Muscle of leg (tissue), 11 donors: ENCODE results near the gene MARCO. TPM values are rescaled to one million over a fixed set of nuclear protein-coding genes. Genes with fewer than 3 reads are reported as not detected.

Source experiments
- DNase-seq: peaks from one replicate; pipeline ENCODE4 v3.0.0; 2013
- H3K27ac ChIP-seq: one replicate; pipeline ENCODE4 v1.5.1; 2013; ENCODE audit warnings: mild to moderate bottlenecking, low read length, control low read depth
- H3K27me3 ChIP-seq: one replicate; pipeline ENCODE4 v1.6.1; 2013; ENCODE audit warnings: low read length; ENCODE audit not compliant: control insufficient read depth, insufficient read depth
- H3K36me3 ChIP-seq: one replicate; pipeline ENCODE4 v1.6.1; 2013; ENCODE audit warnings: low read length; ENCODE audit not compliant: control insufficient read depth, insufficient read depth
- H3K4me1 ChIP-seq: one replicate; pipeline ENCODE4 v1.6.1; 2013; ENCODE audit warnings: low read length; ENCODE audit not compliant: control insufficient read depth, insufficient read depth
- H3K4me3 ChIP-seq: one replicate; pipeline ENCODE4 v1.5.1; 2013; ENCODE audit warnings: low read length, control low read depth
- H3K9me3 ChIP-seq: replicated peaks from 2 replicates; pipeline ENCODE4 v1.6.1; 2013; ENCODE audit warnings: low read depth, low read length; ENCODE audit not compliant: control insufficient read depth
- whole genome bisulfite sequencing: methylation state at CpG from one replicate; pipeline ENCODE4 v1.1.5; 2013; ENCODE audit warnings: missing lambda C conversion rate; ENCODE audit not compliant: insufficient coverage; 5-methylcytosine and 5-hydroxymethylcytosine counted together
- polyA plus RNA-seq, 8 donors: library from polyadenylated mRNA; unstranded; fragments of 120-200 nt; gene quantifications; one replicate each; pipeline versions ENCODE4 v1.2.1 to v1.2.3, GENCODE V29; 2013; ENCODE audit warnings: inconsistent platforms in 1 of 8, low replicate concordance in 1 of 8; ENCODE audit not compliant: insufficient read length in 8 of 8, insufficient read depth in 1 of 8
- total RNA-seq: library from RNA; stranded (reverse); fragments of 120-200 nt; gene quantifications from one replicate; pipeline ENCODE4 v1.2.4, GENCODE V29; 2013

Gene MARCO
- total and polyA plus RNA-seq, 9 donors: 0.98 to 2.0 (median 1.2) TPM

DNA sequence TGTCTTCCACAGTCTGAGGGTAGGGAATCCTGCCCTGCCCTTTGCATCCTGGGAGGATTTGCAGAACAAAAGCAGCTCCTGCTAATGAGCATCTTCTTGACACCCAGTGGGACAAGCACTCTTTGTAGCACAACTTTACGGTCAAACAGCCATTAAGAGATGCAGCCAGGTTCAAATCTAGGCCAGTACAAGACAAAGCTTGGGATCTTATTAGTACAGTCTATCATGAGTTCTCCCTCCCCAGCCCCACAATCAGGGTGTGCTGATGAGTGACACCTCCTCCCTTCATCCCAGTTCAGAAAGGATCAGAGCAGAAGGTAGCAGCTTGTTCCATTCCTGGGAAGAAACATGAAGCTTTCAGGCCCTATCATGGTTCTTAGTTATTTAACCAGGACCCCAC, 41.9 kb downstream of the MARCO start:
- Histone ChIP-seq H3K9me3 (no peaks in the 10 kb centered on the region), H3K27ac (no peak overlapping the region), H3K27me3 (peaks cover 4% of the 10 kb centered on the region), H3K36me3 (no peaks in the 10 kb centered on the region), H3K4me3 (no peak overlapping the region), H3K4me1 (no peaks in the 10 kb centered on the region)
- WGBS: 89% methylated on average over 1 of the region's 1 CpG
- DNase-seq: no peak

DNA sequence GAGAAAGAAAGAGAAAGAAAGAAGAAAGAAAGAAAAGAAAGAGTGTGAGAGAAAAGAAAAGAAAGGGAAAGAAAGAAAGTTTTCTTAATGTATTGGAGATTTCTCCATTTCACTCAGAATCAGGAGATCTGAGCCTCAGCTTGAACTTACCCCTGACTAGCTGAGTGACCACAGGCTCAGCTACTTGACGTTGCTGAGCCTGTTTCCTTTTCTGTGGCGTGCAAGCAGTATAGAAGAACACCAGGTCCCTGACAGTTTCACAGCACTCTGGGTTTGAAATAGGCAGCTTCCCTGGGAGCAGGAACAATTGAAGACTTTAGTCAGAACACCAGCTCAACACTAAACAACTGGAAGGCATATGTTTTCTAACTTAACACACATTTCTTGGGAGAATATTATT, 44.7 kb downstream of the MARCO start:
- Histone ChIP-seq H3K36me3 (no peaks in the 10 kb centered on the region), H3K27me3 (peaks cover 2% of the 10 kb centered on the region), H3K4me3 (no peak overlapping the region), H3K9me3 (no peaks in the 10 kb centered on the region), H3K4me1 (no peaks in the 10 kb centered on the region), H3K27ac (no peak overlapping the region)
- DNase-seq: no peak
- WGBS: no CpG with 5 or more reads among the region's 2 CpGs

DNA sequence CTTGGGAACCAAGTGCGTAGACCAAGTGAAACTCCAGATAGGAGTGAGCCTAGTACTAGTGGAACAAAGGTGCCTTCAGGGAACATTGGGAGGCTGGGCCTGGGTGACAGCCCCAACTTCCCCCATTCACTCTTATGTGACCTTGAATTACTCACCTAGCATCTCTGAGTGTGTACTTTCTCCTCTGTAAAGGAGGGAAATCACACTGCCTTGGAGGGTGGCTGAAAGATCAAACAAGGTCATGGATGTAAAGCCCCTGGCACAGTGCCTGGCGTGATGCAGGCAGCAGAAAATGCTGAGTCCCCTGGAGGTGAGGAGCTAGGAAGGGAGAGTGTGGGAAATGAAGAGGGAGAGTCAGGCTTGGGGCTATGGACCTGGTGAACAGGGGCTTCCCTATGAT, 45.9 kb downstream of the MARCO start:
- peaks cover 2% of the 10 kb centered on the region for H3K27me3 ChIP-seq
- no peak for DNase-seq
- H3K36me3 ChIP-seq: no peaks in the 10 kb centered on the region
- no peaks in the 10 kb centered on the region for H3K4me1 ChIP-seq
- WGBS: 92% methylated on average over 2 of the region's 2 CpGs
- no peak overlapping the region for H3K4me3 ChIP-seq
- H3K27ac ChIP-seq: no peak overlapping the region
- no peaks in the 10 kb centered on the region for H3K9me3 ChIP-seq

DNA sequence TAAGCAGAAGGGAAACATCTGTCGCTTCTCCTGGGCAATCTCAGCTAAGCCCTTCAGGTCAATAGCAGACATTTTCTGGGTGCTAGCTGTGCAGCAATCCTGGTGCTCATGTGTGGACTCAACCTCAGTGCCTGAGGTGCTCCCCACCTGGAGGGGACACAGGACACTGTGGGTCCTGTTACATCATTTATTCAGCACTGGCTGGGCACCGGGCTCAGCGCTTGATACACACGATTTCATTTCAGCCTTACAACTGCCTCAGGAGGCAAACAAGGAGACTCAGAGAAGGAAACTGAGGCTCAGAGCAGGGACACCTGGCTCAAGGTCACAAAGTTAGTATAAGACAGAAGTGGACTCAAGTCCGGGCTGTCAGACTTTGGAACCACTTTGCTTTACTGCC, 46.7 kb downstream of the MARCO start:
- Histone ChIP-seq H3K27me3 (peaks cover 2% of the 10 kb centered on the region), H3K4me1 (no peaks in the 10 kb centered on the region), H3K9me3 (no peaks in the 10 kb centered on the region), H3K27ac (no peak overlapping the region), H3K36me3 (no peaks in the 10 kb centered on the region), H3K4me3 (no peak overlapping the region)
- WGBS: 96% methylated on average over 5 of the region's 5 CpGs
- DNase-seq: no peak

DNA sequence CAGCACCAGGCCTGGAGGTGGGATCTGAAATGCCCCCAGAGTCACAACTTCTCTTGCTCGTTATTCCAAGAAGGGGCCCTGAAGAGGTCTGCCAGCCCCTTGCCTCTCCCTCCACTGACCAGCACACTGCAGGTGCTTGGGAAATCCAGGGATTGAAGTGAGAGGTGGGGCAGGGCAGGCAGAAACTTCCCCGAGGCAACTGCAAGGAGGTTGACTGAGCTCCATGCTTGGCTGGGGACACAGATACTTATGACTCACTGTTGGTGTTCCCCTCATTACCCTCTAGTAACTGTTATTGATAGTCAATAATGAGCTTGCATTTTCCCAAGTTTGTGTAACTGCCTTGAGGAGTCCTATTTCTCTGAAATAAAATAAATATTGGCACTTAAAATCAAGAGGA, 47.5 kb downstream of the MARCO start:
- no CpG with 5 or more reads among the region's 2 CpGs for WGBS
- no peaks in the 10 kb centered on the region for H3K27me3 ChIP-seq

DNA sequence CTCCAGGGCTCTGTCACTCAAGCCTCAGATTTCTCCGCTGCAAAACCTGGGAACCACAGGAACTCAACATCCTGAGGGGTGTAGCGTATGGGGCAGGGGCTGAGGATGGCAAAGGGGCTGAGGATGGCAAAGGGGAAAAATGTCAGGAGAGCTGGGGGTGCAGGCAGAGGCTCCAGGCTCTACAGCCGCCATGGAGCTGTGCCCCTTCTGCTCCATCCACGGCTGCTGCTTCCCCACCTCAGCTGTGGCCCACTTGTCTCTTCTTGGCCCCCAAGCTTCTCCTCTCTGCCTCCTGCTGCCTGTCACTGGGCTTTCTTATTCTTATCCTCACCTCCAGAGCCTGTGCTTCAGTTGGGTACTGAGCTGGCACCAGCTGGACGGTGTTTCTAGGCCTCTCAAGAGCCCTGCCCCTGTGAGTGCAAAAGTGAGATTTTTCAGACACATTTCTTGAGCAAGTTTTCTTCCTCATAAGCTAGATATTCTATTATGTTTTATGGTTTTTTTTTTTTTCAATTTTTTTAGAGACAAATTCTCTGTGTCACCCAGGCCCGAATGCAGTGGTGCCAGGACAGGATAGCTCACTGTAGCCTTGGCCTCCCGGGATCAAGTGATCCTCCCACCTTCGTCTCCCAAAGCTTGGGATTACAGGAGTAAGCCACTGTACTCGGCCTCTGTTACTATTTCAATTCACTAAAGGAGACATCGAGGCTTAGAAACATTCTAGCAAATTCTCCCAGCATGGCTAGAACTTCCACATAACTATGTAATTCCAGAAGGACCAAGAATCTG, 49.0 kb downstream of the MARCO start:
- no peaks in the 10 kb centered on the region for H3K36me3 ChIP-seq
- H3K27me3 ChIP-seq: no peaks in the 10 kb centered on the region
- H3K4me3 ChIP-seq: no peak overlapping the region
- DNase-seq: no peak
- no peaks in the 10 kb centered on the region for H3K9me3 ChIP-seq
- 74% methylated on average over 9 of the region's 10 CpGs for WGBS
- H3K27ac ChIP-seq: no peak overlapping the region
- no peaks in the 10 kb centered on the region for H3K4me1 ChIP-seq

More for the DNA sequence above, 47.5 kb downstream of the MARCO start:
- Histone ChIP-seq H3K9me3 (no peaks in the 10 kb centered on the region), H3K4me1 (no peaks in the 10 kb centered on the region), H3K27ac (no peak overlapping the region), H3K36me3 (no peaks in the 10 kb centered on the region), H3K4me3 (no peak overlapping the region)
- DNase-seq: no peak

DNA sequence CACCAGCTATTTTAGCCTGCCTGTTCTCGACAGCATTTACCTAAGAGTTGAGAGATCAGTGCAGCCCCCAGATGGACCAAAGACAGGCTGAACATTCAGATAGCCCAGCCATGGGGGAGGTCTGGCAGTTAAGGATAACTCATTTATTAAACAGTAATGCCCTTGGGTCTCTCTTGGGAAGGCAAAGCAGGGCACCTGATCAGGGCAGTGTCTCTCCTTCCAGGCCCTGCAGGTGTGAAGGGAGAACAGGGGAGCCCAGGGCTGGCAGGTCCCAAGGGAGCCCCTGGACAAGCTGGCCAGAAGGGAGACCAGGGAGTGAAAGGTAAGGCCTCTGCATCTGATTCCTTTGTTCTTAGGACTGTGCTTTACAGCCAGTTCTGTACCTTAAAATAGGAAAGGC, 49.6 kb downstream of the MARCO start:
- Histone ChIP-seq H3K36me3 (no peaks in the 10 kb centered on the region), H3K4me3 (no peak overlapping the region), H3K4me1 (no peaks in the 10 kb centered on the region), H3K27ac (no peak overlapping the region), H3K27me3 (no peaks in the 10 kb centered on the region), H3K9me3 (no peaks in the 10 kb centered on the region)
- DNase-seq: no peak
- no CpG with 5 or more reads among the region's 1 CpG for WGBS

DNA sequence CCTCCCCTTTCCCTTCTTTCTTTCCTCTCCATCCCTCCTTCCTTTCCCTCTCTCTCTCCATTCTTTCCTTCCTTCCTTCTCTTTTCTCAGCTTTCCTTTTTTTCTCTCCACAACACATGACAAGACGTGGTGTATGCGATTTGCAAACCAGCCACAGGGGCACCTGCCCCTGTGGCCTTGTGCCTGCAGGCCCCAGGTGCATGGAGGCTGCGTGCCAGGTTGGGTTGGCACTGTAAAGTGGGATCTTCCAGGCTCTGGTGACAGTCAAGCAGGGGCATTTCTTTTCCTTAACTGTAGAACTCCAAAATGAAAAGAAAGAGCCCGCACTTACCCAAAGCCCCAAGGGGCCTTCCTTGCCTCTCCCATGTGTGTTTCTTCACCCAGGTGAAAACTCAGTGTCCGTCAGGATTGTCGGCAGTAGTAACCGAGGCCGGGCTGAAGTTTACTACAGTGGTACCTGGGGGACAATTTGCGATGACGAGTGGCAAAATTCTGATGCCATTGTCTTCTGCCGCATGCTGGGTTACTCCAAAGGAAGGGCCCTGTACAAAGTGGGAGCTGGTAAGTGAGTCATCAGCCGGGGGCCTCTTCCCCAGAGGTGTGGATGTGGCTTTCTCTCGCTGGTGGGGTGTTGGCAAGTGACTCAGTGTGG, 50.9 kb downstream of the MARCO start:
- Histone ChIP-seq H3K9me3 (no peaks in the 10 kb centered on the region), H3K27me3 (no peaks in the 10 kb centered on the region), H3K4me1 (no peaks in the 10 kb centered on the region), H3K27ac (no peak overlapping the region), H3K4me3 (no peak overlapping the region), H3K36me3 (no peaks in the 10 kb centered on the region)
- DNase-seq: no peak
- WGBS: 80% methylated on average over 12 of the region's 13 CpGs

DNA sequence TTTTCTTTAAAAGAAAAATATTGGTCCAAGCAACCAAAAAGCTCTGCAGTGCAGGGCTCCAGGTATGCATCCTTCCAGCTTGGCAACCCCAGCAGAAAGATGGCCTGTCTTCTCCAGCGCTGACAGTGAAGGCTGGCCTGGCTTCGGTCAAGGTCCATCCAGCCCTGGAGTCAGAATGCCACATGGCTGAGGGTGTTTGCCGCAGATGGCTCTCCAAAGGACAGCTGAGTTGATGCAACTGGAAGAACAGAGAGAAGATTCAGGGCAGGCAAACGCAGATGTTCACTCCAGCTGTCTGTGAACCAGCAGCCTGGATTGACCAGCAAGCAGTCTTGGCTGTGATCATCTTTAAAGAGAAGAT, 51.4 kb downstream of the MARCO start:
- H3K9me3 ChIP-seq: no peaks in the 10 kb centered on the region
- no peaks in the 10 kb centered on the region for H3K36me3 ChIP-seq
- no peaks in the 10 kb centered on the region for H3K4me1 ChIP-seq
- no peak overlapping the region for H3K4me3 ChIP-seq
- WGBS: 59% methylated on average over 4 of the region's 4 CpGs
- no peaks in the 10 kb centered on the region for H3K27me3 ChIP-seq
- H3K27ac ChIP-seq: no peak overlapping the region
- DNase-seq: peak; percentile 40

DNA sequence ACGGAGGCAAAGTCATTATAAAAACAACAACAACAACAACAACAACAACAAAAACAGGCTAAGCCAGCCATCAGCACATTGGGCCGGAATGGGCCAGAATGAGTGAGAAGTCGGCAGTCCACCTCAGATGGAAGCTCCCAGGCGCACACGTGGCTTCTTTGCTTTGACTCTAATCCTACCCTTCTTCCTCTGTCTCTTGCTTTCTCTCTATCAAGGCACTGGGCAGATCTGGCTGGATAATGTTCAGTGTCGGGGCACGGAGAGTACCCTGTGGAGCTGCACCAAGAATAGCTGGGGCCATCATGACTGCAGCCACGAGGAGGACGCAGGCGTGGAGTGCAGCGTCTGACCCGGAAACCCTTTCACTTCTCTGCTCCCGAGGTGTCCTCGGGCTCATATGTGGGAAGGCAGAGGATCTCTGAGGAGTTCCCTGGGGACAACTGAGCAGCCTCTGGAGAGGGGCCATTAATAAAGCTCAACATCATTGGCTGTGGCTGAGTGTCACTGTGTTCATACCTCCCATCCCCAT, 52.2 kb downstream of the MARCO start:
- Histone ChIP-seq H3K36me3 (no peaks in the 10 kb centered on the region), H3K4me1 (no peaks in the 10 kb centered on the region), H3K27ac (no peak overlapping the region), H3K9me3 (no peaks in the 10 kb centered on the region), H3K4me3 (no peak overlapping the region), H3K27me3 (no peaks in the 10 kb centered on the region)
- no peak for DNase-seq
- 85% methylated on average over 8 of the region's 14 CpGs for WGBS
